Measurements from ENCODE around the gene DOCK3.

GRCh38 chr3:50953825-50954414 is 279.2 kb downstream of the DOCK3 start:
- no peak for TF ChIP-seq ESRRA (CRISPR knock-in tag; IDR thresholded peaks at IDR 0.05; ENCODE audit: borderline replicate concordance)
- no peak for TF ChIP-seq TEAD4 (CRISPR knock-in tag; IDR thresholded peaks at IDR 0.05)

All from WTC11 (cell line).